Measurements from ENCODE around the gene ADK. TPM values are rescaled to one million over a fixed set of nuclear protein-coding genes. Genes with fewer than 3 reads are reported as not detected.
"Not testable (repeated sequence)": the region's sequence is repeated elsewhere in the genome, so short reads cannot be mapped to it uniquely, and the experiment has no call there.

Gene ADK
- polyA plus RNA-seq, 1 experiment = 19.4 TPM

GRCh38 chr10:74344306-74344705 is 193.3 kb downstream of the ADK start:
- DNase-seq (ENCODE audit: low read depth) = no peak
- POLR2A ChIA-PET = no interaction called here
- CTCF ChIA-PET = no interaction called here
- Histone ChIP-seq H3K27me3 (ENCODE audit: control insufficient read depth, insufficient read depth, low read length) (no peaks in the 10 kb centered on the region), H3K36me3 (ENCODE audit: control insufficient read depth, insufficient read depth, low read length) (0 out of 2 replicates have a peak, but pooled peaks cover 1% of the 10 kb centered on the region), H3K4me3 (ENCODE audit: low read depth, low read length) (no peak overlapping the region)
- TF ChIP-seq, protein P1, sequence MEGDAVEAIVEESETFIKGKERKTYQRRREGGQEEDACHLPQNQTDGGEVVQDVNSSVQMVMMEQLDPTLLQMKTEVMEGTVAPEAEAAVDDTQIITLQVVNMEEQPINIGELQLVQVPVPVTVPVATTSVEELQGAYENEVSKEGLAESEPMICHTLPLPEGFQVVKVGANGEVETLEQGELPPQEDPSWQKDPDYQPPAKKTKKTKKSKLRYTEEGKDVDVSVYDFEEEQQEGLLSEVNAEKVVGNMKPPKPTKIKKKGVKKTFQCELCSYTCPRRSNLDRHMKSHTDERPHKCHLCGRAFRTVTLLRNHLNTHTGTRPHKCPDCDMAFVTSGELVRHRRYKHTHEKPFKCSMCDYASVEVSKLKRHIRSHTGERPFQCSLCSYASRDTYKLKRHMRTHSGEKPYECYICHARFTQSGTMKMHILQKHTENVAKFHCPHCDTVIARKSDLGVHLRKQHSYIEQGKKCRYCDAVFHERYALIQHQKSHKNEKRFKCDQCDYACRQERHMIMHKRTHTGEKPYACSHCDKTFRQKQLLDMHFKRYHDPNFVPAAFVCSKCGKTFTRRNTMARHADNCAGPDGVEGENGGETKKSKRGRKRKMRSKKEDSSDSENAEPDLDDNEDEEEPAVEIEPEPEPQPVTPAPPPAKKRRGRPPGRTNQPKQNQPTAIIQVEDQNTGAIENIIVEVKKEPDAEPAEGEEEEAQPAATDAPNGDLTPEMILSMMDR (IDR thresholded peaks at IDR 0.05; ENCODE audit: insufficient read depth, low read depth, low read length) = no peak

GRCh38 chr10:74347522-74347921 is 196.5 kb downstream of the ADK start:
- ChIA-PET POLR2A (no interaction called here), CTCF (interaction anchor here (1.6 kb wide), 1 partner anchor 15 kb away, joined by 4 read pairs; no protein-coding TSS in a partner anchor)
- H3K36me3 ChIP-seq (ENCODE audit: control insufficient read depth, insufficient read depth, low read length) = 0 out of 2 replicates have a peak, but pooled peaks cover 1% of the 10 kb centered on the region
- no peak overlapping the region for H3K4me3 ChIP-seq (ENCODE audit: low read depth, low read length)
- TF ChIP-seq, protein P1 (IDR thresholded peaks at IDR 0.05; ENCODE audit: insufficient read depth, low read depth, low read length) = no peak
- no peaks in the 10 kb centered on the region for H3K27me3 ChIP-seq (ENCODE audit: control insufficient read depth, insufficient read depth, low read length)
- DNase-seq (ENCODE audit: low read depth) = no peak

DNA sequence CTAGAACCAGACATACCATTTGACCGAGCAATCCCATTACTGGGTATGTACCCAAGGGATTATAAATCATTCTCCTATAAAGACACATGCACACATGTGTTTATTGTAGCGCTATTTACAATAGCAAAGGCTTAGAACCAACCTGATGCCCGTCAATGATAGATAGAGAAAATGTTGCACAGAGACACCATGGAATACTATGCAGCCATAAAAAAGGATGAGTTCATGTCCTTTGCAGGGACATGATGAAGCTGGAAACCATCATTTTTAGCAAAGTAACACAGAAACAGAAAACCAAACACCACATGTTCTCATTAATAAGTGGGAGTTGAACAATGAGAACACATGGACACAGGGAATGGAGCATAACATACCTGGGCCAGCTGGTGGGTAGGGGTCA is 202.0 kb downstream of the ADK start:
- DNase-seq (ENCODE audit: low read depth); H3K27me3 ChIP-seq (ENCODE audit: control insufficient read depth, insufficient read depth, low read length); H3K4me3 ChIP-seq (ENCODE audit: low read depth, low read length); CTCF ChIA-PET; H3K36me3 ChIP-seq (ENCODE audit: control insufficient read depth, insufficient read depth, low read length); POLR2A ChIA-PET: not testable (repeated sequence)

- DNase-seq (ENCODE audit: low read depth) = no peak
- Histone ChIP-seq H3K27me3 (ENCODE audit: control insufficient read depth, insufficient read depth, low read length) (no peaks in the 10 kb centered on the region), H3K4me3 (ENCODE audit: low read depth, low read length) (no peak overlapping the region), H3K36me3 (ENCODE audit: control insufficient read depth, insufficient read depth, low read length) (0 out of 2 replicates have a peak, but pooled peaks cover 1% of the 10 kb centered on the region)
- POLR2A ChIA-PET = no interaction called here
- CTCF ChIA-PET = no interaction called here
- TF ChIP-seq, protein P1 (IDR thresholded peaks at IDR 0.05; ENCODE audit: insufficient read depth, low read depth, low read length) = no peak
Measured at GRCh38 chr10:74361678-74362077, 210.7 kb downstream of the ADK start.

DNA sequence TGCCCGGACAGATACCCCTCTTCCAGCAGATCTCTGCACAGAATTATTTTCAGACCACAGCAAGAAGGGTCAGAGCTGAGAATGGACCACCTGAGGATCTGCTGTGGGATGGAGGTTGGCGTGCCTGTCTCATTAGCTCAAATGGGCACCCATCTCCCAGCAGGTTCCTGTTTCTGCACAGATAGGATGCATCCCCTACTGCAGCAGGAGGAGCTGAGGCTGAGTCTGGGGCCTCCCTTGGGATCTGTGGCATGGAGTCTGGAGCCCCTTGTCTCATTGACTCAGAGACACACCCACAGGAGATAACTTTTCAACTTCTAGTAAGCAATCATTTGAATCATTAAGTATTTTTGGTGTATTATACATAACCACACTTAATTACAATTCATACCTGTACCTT is 212.7 kb downstream of the ADK start:
- H3K4me3 ChIP-seq (ENCODE audit: low read depth, low read length) = no peak overlapping the region
- CTCF ChIA-PET = no interaction called here
- no peaks in the 10 kb centered on the region for H3K27me3 ChIP-seq (ENCODE audit: control insufficient read depth, insufficient read depth, low read length)
- 0 out of 2 replicates have a peak, but pooled peaks cover 1% of the 10 kb centered on the region for H3K36me3 ChIP-seq (ENCODE audit: control insufficient read depth, insufficient read depth, low read length)
- DNase-seq (ENCODE audit: low read depth) = no peak
- TF ChIP-seq, protein P1 (IDR thresholded peaks at IDR 0.05; ENCODE audit: insufficient read depth, low read depth, low read length) = no peak
- POLR2A ChIA-PET = no interaction called here

DNA sequence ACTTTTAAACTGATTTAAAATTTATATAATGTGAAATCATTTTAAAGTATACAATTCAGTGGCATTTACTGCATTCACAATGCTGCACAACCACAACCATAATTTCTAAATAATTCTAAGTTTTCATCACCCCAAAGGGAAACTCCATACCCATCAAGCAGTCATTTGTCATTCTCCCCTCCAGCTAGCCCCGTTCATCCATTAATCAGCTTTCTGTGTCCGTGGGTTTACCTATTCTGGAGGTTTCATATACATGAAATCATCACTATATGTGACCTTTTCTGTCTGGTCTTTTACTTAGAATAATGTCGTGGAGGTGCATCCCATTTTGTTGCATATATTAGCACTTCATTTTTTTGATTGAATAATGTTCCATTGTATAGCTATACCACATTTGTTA is 214.1 kb downstream of the ADK start:
- CTCF ChIA-PET = interaction anchor here (0.8 kb wide), 1 partner anchor 81 kb away, joined by 3 read pairs; no protein-coding TSS in a partner anchor

More for the DNA sequence above, 214.1 kb downstream of the ADK start:
- no peaks in the 10 kb centered on the region for H3K27me3 ChIP-seq (ENCODE audit: control insufficient read depth, insufficient read depth, low read length)
- no peak for DNase-seq (ENCODE audit: low read depth)
- H3K36me3 ChIP-seq (ENCODE audit: control insufficient read depth, insufficient read depth, low read length) = 0 out of 2 replicates have a peak, but pooled peaks cover 1% of the 10 kb centered on the region
- TF ChIP-seq, protein P1 (IDR thresholded peaks at IDR 0.05; ENCODE audit: insufficient read depth, low read depth, low read length) = no peak
- POLR2A ChIA-PET = no interaction called here
- H3K4me3 ChIP-seq (ENCODE audit: low read depth, low read length) = no peak overlapping the region

All from BJ (cell line).